Astrocyte of the spinal cord (primary cell): ENCODE measurements around the gene LUC7L.

ENCODE experiments used
- DNase-seq: peaks from one replicate; pipeline ENCODE4 v3.0.0; 2011; ENCODE audit warnings: low read depth, low spot score
- H3K4me3 ChIP-seq: 2 replicates; pipeline ENCODE4 v1.5.1; 2011; ENCODE audit warnings: low read depth, mild to moderate bottlenecking, low read length, moderate library complexity
- in situ Hi-C: cut with HindIII; loops from 2 replicates; pipeline ENCODE4 v1.10.0; 2017; ENCODE audit warnings: low sequenced_read_pairs
- TF ChIP-seq, protein P1 (sequence below): IDR thresholded peaks from 2 replicates; pipeline ENCODE4 v1.5.1; 2012; ENCODE audit warnings: low read depth, mild to moderate bottlenecking, low read length, inconsistent platforms

The LUC7L gene

DNA sequence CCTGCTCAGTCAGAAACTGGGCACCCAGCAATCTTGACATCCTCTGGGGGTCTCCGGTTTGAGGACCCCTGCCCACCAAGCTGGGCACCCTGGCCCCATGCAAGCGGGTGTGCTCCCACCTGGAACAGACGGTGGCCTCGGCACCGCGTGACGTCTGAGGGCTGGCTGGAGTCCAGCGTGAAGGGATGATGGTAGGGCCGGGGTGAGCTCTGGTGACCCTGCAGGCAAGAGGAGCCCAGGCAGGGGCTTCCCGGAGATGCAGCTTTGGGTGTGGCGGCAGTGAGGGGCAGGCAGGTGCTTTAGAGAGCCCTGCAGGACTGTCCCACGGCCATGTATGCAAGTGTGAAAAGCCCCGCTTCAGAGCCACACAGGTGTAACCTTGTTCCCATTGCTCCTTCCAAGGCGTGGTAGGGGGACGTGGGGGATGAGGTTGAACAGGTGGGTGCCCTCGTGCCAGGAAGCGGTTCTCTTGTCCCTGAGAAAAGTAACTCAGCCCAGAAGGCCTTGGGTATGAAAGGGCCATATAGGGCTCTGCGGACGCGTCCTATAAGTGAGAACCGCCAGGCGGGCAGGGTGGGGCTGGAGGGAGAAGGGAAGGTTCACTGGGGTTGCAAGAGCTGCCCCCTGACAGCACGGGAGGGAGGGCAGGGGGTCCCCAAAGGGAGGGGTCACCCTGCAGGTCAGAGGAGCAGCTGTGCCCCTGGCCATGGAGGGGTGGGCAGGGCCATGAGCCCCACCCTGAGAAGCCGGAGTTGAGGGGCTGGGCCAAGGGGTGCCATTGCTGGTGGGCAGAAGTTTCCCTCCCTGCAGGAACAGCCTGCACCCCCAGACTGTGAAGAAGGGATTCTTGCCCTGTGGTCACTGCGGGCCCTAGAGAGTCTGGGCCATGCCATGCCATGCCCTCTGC, 37.3 kb upstream of the LUC7L start:
- no peak overlapping the region for H3K4me3 ChIP-seq
- TF ChIP-seq, protein P1, sequence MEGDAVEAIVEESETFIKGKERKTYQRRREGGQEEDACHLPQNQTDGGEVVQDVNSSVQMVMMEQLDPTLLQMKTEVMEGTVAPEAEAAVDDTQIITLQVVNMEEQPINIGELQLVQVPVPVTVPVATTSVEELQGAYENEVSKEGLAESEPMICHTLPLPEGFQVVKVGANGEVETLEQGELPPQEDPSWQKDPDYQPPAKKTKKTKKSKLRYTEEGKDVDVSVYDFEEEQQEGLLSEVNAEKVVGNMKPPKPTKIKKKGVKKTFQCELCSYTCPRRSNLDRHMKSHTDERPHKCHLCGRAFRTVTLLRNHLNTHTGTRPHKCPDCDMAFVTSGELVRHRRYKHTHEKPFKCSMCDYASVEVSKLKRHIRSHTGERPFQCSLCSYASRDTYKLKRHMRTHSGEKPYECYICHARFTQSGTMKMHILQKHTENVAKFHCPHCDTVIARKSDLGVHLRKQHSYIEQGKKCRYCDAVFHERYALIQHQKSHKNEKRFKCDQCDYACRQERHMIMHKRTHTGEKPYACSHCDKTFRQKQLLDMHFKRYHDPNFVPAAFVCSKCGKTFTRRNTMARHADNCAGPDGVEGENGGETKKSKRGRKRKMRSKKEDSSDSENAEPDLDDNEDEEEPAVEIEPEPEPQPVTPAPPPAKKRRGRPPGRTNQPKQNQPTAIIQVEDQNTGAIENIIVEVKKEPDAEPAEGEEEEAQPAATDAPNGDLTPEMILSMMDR = no peak
- in situ Hi-C loops = no loop called here
- DNase-seq = no peak

DNA sequence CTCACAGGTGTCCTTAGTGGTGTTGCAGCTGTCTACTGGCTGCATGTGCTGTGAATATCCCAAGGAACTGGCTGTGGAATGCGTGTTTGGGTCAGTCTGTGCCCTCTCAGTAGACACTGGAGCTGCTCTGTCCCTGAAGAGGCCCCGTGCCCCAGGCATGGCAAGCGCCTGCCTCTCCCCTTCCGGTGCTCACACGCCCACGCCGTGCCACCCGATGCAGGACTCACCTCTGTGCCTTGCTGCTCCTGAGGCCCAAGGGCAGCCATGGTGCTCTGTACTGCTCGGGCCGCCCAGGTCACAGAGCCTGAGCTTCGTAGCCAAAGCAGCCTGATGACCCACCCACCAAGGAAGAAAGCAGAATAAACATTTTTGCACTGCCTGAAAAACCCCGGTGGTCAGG, 36.5 kb upstream of the LUC7L start:
- DNase-seq = no peak
- TF ChIP-seq, protein P1 = no peak
- no peak overlapping the region for H3K4me3 ChIP-seq
- in situ Hi-C loops = no loop called here

DNA sequence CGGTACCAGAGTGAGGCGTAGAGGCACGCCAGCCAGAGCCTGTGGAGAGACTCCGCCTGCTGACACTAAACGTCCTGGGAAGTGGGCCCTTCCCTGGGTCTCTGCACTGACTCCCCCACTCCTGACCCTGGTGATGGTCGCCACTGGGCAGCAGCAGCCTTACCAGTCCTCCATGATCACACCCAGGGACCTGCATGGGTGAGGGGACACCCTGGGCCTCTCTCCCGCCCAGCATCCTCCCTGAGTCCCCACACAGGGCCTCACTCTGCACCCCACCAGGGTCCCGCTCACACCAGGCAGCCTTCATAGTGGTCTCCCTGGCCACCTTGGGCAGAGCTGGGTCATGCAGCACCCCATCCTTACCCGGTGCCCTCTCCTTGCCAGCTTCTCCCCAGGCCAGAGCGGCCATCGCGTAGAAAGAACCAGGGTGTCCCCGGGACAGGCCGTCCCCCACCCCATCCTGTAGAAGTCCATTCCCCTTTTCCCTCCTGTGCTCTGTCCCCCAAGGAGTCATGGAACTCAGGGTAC, 35.8 kb upstream of the LUC7L start:
- DNase-seq = no peak
- in situ Hi-C loops = no loop called here
- no peak overlapping the region for H3K4me3 ChIP-seq
- TF ChIP-seq, protein P1 = no peak

DNA sequence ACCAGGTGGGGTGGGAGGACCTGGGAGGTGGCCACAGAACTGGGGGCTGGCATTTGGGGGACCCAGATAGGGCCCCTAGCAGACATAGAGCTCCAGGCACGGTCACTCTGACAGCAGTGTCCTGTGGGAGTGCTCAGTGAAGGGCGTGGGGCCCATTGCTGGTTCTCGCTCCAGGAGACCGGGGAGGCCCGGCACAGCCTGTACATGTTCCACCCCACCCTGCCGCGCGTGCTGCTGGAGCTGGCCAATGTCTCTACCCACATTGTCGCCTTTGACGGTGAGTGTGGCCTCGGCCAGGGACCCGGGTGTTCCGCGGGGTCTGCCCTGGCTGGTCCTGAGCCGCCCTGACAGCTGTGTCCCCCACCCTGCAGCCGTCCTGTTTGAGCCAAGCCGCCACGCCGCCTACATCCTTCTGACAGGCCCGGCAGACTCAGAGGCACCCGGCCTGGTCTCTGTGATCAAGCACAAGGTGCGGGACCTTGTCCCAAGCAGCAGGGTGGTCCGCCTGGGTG, 35.2 kb upstream of the LUC7L start:
- TF ChIP-seq, protein P1 = no peak
- H3K4me3 ChIP-seq = no peak overlapping the region
- DNase-seq = no peak
- in situ Hi-C loops = no loop called here

DNA sequence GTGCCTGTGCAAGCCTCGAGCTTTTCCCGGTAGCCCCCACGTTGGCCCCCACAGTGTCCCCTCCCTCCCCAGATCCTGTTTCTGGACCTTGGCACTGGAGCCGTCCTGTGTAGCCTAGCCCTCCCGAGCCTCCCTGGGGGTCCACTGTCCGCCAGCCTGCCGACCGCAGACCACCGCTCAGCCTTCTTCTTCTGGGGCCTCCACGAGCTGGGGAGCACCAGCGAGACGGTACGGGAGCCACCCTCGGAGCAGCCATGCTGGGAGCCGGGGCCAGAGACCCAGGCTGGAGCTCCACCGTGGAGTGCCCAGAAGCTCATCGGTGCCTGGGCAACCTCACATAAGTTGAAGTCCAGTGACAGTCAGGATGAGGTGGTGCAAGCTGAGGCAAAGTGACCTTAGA, 34.7 kb upstream of the LUC7L start:
- in situ Hi-C loops = no loop called here
- TF ChIP-seq, protein P1 = no peak
- H3K4me3 ChIP-seq = no peak overlapping the region
- DNase-seq = no peak

DNA sequence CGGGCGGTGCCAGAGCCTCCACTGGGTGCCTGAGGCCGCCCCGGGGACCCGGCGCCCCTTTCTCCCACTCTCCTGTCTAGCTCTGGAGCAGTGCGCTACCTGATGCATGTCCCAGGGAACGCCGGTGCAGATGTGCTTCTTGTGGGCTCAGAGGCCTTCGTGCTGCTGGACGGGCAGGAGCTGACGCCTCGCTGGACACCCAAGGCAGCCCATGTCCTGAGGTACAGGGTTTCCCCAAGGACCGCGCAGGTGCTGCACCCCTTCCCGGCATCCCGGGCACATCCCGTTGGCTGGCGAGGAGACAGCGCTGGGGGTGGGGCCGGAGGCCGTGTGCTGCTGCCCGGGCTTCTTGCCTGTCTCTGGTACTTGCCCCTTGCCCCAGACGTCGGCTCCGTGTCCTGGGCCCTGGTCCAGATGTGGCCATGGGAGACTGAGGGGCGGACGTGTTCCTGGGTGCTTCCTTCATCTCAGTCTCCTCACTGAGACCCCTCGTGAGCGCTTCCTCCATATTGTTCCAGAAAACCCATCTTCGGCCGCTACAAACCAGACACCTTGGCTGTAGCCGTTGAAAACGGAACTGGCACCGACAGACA, 34.0 kb upstream of the LUC7L start:
- in situ Hi-C loops = no loop called here
- H3K4me3 ChIP-seq = no peak overlapping the region
- no peak for DNase-seq
- TF ChIP-seq, protein P1 = no peak
